Activated naive CD8-positive, alpha-beta T cell treated with anti-CD3 and anti-CD28 coated beads, Interleukin-2, amount 10 ng/mL, durations not matched to agents 7 days and 5 days (primary cell): Measurements from ENCODE around the gene ACER1. TPM values are rescaled to one million over a fixed set of nuclear protein-coding genes. Genes with fewer than 3 reads are reported as not detected.
A peak's percentile ranks its signal among the peaks of the same experiment; 100 is the strongest.
"Not testable (repeated sequence)": the region's sequence is repeated elsewhere in the genome, so short reads cannot be mapped to it uniquely, and the experiment has no call there.

ENCODE experiments used
- ATAC-seq: fragments of 150-1000 bp; cut with Tn5 transposase; one replicate; pipeline ENCODE4 v1.10.0; 2021; ENCODE audit warnings: low read depth, moderate library complexity
- POLR2A ChIA-PET: fragments of 350-600 bp; sonication (Branson Sonifier 250); formaldehyde crosslinking; loops from one replicate; lab custom pipeline; 2021; ENCODE audit warnings: antibody characterized with exemption; lab: Charles Lee
- DNase-seq: peaks from one replicate; pipeline ENCODE4 v3.0.0; 2021
- H3K27ac Mint-ChIP-seq: one replicate; pipeline ENCODE4 v1.8.0; 2022; ENCODE audit warnings: mild to moderate bottlenecking, mixed read lengths
- H3K27me3 Mint-ChIP-seq: one replicate; pipeline ENCODE4 v1.8.0; 2022; ENCODE audit warnings: mild to moderate bottlenecking, moderate library complexity, mixed read lengths
- H3K36me3 Mint-ChIP-seq: one replicate; pipeline ENCODE4 v1.8.0; 2021; ENCODE audit warnings: mild to moderate bottlenecking, mixed read lengths
- H3K4me1 Mint-ChIP-seq: one replicate; pipeline ENCODE4 v1.8.0; 2021; ENCODE audit warnings: mixed read lengths
- H3K4me3 Mint-ChIP-seq: one replicate; pipeline ENCODE4 v1.8.0; 2022; ENCODE audit warnings: mild to moderate bottlenecking, moderate library complexity, mixed read lengths
- H3K9me3 Mint-ChIP-seq: one replicate; pipeline ENCODE4 v1.8.0; 2021; ENCODE audit warnings: mixed read lengths
- total RNA-seq, 2 experiments: library from RNA; stranded (reverse); gene quantifications; one replicate each; pipeline ENCODE4 v1.2.3, GENCODE V29; 2021

Gene ACER1
- total RNA-seq, 2 experiments from 2014 or later = 0.54 to 0.55 TPM

DNA sequence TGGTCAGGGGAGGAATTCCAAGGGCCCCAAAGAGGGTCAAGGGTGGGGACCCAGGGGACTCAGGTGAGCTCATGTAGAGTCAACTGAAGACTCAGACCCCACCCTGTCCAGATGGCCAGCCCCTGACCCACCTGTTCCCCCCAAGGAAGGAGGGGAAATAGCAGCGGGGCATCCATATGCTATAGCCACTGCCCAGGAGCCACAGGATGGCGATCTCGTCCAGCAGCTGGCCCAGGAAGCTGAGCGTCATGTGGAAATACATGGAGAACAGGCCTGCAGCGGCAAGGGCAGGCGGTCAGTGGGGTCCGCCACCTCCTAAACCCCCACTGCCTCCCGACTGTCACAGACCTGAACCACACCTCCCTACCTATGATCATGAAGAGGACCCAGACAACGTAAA is 21.4 kb downstream of the ACER1 start:
- H3K4me1 Mint-ChIP-seq = no peaks in the 10 kb centered on the region
- ATAC-seq (no peak), DNase-seq (no peak)
- H3K36me3 Mint-ChIP-seq = peaks cover 1% of the 10 kb centered on the region
- H3K9me3 Mint-ChIP-seq = peaks cover 5% of the 10 kb centered on the region
- no peaks in the 10 kb centered on the region for H3K27me3 Mint-ChIP-seq
- no peak overlapping the region for H3K27ac Mint-ChIP-seq
- POLR2A ChIA-PET = no interaction called here
- no peak overlapping the region for H3K4me3 Mint-ChIP-seq

DNA sequence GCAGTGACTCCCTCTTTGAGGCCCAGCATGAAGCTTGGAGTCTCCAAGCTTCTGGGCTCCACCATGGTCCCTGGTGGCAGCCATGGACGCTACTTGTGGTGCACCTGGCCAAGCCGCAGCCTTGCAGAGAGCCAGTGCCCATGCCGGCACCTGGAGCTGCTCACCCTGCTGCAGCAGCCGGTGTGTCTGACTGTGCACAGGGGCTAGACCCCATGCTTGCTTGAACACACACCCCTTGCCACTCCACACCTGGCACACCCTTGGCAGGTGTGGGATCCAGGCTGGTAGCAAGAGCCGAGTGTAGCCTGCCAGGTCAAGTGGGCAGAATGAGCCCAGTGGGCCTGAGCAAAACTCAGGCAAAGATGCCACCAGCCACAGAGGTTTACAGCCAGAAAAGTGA is 35.0 kb downstream of the ACER1 start:
- POLR2A ChIA-PET = no interaction called here
- no peaks in the 10 kb centered on the region for H3K4me1 Mint-ChIP-seq
- H3K27me3 Mint-ChIP-seq = no peaks in the 10 kb centered on the region
- no peak overlapping the region for H3K27ac Mint-ChIP-seq
- DNase-seq = no peak
- no peaks in the 10 kb centered on the region for H3K36me3 Mint-ChIP-seq
- peaks cover 7% of the 10 kb centered on the region for H3K9me3 Mint-ChIP-seq
- H3K4me3 Mint-ChIP-seq = no peak overlapping the region
- no peak for ATAC-seq

DNA sequence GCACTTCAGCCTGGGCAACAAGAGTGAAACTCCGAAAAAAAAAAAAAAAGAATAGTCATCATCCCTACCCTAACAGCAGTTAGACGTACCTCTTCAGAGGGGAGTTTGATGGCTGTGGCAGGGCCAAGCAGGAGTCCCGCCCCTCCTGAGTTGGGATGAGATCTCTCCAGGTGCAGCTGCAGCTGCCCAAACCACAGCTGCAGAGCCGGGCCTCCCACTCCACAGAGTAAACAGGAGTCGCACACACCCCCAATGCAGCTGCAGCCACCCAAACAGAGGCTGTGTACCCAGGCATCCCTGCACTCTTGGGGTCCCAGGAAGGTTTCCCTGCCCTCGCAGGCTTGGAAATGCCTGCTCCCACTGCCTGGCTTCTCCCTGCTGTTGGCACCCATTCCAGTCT is 36.2 kb downstream of the ACER1 start:
- ATAC-seq (no peak), DNase-seq (no peak)
- POLR2A ChIA-PET = no interaction called here
- H3K4me1 Mint-ChIP-seq = no peaks in the 10 kb centered on the region
- peaks cover 2% of the 10 kb centered on the region for H3K27me3 Mint-ChIP-seq
- no peak overlapping the region for H3K27ac Mint-ChIP-seq
- no peaks in the 10 kb centered on the region for H3K36me3 Mint-ChIP-seq
- peaks cover 10% of the 10 kb centered on the region for H3K9me3 Mint-ChIP-seq
- no peak overlapping the region for H3K4me3 Mint-ChIP-seq

DNA sequence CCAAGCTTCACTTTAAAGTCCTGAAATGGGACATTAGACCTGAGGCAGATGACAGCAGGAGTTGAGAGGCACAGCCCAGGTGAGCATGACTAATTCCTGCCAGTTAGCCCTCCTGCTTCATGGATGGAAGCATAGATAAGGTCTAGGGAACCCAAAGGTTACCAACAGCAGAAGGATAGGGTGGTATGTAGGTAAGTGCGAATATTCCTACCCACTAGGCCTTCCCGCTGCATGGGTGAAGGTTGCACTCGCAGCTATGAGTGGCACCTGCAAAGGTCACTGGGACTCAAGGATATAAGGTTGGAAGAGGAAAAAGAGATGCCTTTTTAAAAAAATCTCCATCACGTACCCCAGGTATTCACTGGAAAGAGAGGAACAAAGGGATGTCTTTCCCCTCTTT is 41.4 kb downstream of the ACER1 start:
- Mint-ChIP-seq H3K4me3 (no peak overlapping the region), H3K27me3 (peaks cover 2% of the 10 kb centered on the region), H3K9me3 (peaks cover 33% of the 10 kb centered on the region), H3K27ac (no peak overlapping the region), H3K36me3 (peaks cover 2% of the 10 kb centered on the region), H3K4me1 (no peaks in the 10 kb centered on the region)
- DNase-seq = no peak
- POLR2A ChIA-PET = no interaction called here
- ATAC-seq = no peak

DNA sequence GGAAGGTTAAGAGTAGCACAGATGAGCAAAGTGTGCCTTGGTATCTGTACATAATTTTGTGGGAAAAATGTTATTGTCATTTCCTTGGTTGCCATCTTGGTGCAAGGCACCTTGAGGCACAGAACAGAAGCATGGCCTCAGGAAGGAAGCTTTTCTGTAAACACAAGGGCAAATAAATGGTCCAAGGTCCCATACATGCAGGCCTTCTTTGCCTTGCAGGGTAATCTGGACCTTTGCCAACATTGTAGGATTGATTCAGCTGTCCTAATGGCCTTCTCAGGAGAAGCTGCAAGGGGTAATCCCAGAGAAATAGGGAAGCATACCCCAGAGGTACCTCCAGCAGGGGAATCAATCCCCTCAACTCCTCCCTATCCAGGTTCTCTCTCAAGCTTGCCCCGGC is 44.7 kb downstream of the ACER1 start:
- DNase-seq (no peak), ATAC-seq (no peak)
- Mint-ChIP-seq H3K9me3 (peaks cover 26% of the 10 kb centered on the region), H3K36me3 (peaks cover 2% of the 10 kb centered on the region), H3K4me3 (no peak overlapping the region), H3K4me1 (no peaks in the 10 kb centered on the region), H3K27ac (no peak overlapping the region), H3K27me3 (peaks cover 2% of the 10 kb centered on the region)
- POLR2A ChIA-PET = no interaction called here

DNA sequence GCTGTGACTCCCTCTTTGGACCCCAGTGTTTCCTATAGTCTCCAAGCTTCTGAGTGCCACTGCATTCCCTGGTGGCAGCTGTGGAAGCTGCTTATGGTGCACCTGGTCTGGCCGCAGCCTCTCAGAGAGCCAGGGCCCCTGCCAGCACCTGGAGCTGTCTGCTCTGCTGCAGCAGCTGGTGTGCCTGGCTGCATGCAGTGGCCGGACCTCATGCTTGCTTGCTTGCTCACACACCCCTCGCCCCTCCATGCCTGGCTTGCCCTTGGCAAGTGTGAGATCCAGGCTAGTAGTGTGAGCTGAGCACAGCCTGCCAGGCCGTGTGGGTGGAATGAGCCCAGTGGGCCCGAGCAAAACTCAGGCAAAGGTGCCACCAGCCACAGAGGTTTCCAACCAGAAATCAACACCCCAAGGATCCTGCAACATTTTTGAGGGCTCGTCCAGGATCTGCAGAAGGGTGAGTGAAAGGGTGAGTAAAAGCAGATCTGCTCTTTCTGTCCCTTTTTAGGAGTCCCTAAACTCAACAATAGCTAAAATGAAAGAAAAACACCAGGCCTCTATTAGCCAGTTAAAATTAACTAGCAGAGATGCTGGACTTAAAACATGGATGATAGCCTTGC is 46.0 kb downstream of the ACER1 start:
- H3K27me3 Mint-ChIP-seq = peaks cover 4% of the 10 kb centered on the region
- POLR2A ChIA-PET = no interaction called here
- H3K9me3 Mint-ChIP-seq = peaks cover 24% of the 10 kb centered on the region
- H3K4me3 Mint-ChIP-seq = no peak overlapping the region
- no peak for DNase-seq
- no peaks in the 10 kb centered on the region for H3K4me1 Mint-ChIP-seq
- no peak overlapping the region for H3K27ac Mint-ChIP-seq
- peaks cover 2% of the 10 kb centered on the region for H3K36me3 Mint-ChIP-seq
- ATAC-seq = no peak

DNA sequence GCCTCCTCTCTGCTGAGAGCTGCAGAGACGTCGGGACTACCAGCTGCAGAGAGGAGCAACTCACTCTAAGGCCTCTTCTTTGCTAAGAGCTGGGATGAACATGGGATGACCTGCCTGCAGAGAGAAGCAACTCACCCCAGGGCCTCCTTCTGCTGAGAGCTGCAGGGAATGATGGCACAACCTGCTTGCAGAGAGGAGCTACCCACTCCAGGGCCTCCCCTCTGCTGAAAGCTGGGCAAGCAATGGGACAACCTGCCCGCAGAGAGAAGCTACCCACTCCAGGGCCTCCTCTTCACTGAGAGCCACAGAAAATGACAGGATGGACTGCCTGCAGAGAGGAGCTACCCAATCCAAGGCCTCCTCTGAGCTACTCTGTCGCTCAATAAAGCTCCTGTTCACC is 46.7 kb downstream of the ACER1 start:
- Mint-ChIP-seq H3K27me3 (peaks cover 4% of the 10 kb centered on the region), H3K36me3 (peaks cover 2% of the 10 kb centered on the region), H3K4me1 (no peaks in the 10 kb centered on the region), H3K9me3 (peaks cover 23% of the 10 kb centered on the region), H3K4me3 (no peak overlapping the region), H3K27ac (no peak overlapping the region)
- no peak for DNase-seq
- POLR2A ChIA-PET = no interaction called here
- ATAC-seq = no peak

DNA sequence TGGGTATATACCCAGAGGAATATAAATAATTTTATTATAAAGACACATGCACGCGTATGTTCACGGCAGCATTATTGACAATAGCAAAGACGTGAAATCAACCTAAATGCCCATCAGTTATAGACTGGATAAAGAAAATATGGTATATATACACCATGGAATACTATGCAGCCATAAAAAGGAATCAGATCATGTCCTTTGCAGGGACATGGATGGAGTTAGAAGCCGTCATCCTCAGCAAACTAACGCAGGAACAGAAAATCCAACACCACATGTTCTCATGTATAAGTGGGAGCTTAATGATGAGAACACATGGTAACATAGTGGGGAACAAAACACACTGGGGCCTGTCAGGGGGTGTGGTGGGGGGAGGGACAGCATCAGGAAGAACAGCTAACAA is 51.0 kb downstream of the ACER1 start:
- ATAC-seq, H3K9me3 Mint-ChIP-seq, DNase-seq, H3K4me3 Mint-ChIP-seq, POLR2A ChIA-PET, H3K36me3 Mint-ChIP-seq, H3K27me3 Mint-ChIP-seq, H3K27ac Mint-ChIP-seq: not testable (repeated sequence)
- H3K4me1 Mint-ChIP-seq = peaks cover 17% of the 10 kb centered on the region

DNA sequence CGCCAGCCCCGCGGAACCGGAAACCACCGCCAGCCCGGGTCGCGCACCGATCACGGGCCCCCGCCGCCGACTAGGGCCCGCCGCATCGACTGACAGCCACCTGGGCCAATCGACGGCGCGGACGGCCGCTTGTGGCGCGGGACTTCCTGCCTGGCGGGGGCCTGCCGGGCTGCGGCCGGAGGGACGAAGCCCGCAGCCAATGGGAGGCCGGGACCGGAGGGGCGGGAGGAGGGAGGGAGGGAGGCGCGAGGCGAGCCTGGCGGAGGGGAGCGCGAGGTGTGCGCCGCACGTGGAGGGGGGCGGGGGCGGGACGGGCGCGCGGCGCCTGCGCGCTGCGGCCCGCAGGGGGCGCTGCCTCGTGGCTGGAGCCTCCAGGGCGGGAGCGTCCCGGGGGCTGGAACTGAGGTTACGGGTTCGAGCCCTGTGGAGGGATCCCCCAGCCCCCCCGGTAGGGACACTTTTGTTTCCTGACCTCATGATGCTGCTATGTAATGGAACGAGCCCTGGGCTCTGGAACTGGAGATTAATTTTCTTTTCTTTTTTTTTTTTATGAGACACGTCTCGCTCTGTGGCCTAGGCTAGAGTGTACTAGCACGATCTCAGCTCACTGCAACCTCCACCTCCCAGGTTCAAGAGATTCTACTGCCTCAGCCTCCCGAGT is 53.4 kb downstream of the ACER1 start, which contains the start of gene MLLT1:
TSS of gene MLLT1 (minus strand) at position 45 of the 661 bp plus-strand sequence. CDS start 191 bp downstream, outside the sequence.
- peak; percentile 97 for DNase-seq
- H3K4me3 Mint-ChIP-seq = peak within 1 kb of the TSS; percentile 98
- peaks cover 4% of the 10 kb centered on the region for H3K9me3 Mint-ChIP-seq
- H3K27ac Mint-ChIP-seq = peak within 1 kb of the TSS; percentile 93
- peaks cover 10% of the 10 kb centered on the region for H3K36me3 Mint-ChIP-seq
- ATAC-seq = peak; percentile 97
- H3K27me3 Mint-ChIP-seq = peaks cover 7% of the 10 kb centered on the region
- POLR2A ChIA-PET = interaction anchor here (0.7 kb wide), 1 partner anchor 27 kb away, joined by 4 read pairs; no protein-coding TSS in a partner anchor
- peaks cover 23% of the 10 kb centered on the region for H3K4me1 Mint-ChIP-seq

DNA sequence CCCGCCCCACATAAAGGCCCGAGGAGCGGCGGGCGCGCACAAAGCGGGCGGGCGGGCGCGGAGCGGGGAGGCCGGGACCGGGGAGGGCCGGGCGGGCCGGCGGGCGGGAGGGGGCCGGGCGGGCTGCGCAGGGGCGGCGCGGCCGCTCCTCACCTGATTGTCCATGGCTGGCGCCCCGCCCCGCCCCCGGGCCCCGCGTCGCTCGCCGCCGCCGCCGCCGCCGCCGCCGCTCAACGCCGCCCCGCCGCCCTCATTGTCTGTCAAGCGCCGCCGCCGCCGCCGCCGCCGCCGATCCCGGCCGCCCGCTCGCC is 53.8 kb downstream of the ACER1 start:
- H3K4me3 Mint-ChIP-seq = no peak overlapping the region
- POLR2A ChIA-PET = no interaction called here

DNA sequence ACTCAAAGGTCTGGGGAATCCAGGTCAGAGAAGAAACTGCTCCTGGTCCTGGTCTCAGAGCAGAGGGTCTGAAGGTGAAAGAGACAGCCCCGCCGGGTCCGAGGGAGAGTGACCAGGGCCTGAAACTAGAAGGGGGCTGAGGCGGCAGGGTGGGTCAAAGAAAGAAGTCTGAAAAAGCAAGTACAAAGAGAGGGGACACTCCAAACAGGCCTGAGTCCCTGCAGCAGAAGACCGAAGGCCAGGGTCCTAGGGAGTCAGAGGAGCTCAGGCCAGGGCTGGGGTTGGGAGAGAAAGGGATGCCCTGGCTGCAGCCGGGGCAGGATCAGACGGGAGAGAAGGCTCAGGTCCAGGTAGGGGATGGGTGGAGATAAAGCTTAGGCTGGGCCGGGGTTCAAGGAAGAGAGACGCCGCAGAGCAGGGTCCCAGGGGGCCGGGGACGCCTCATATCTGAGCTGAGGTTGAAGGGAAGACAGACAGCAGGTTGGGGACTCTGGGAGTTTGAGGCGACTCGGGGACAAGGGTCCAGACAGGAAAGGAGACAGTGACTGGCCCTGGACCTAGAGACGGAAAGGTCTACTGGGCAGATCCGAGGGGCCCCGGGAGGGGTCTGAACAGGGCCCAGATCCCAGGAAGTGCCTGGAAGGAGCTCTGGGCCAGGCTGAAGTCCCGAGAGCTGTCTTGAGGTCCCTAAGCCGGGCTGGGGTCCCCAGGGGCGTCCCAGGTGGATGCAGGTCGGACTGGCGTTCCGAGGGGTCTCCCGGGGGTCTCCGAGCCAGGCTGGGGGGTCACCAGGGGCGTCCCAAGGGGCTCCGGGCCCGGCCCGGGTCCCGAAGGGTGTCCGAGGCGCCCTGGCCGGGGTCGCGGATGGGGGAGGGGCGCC is 54.4 kb downstream of the ACER1 start:
- peak overlapping the region; percentile 93 for H3K27ac Mint-ChIP-seq
- peaks cover 10% of the 10 kb centered on the region for H3K36me3 Mint-ChIP-seq
- H3K4me3 Mint-ChIP-seq = peak overlapping the region; percentile 98
- H3K4me1 Mint-ChIP-seq = peaks cover 23% of the 10 kb centered on the region
- DNase-seq (peak; percentile 52), ATAC-seq (no peak)
- POLR2A ChIA-PET = no interaction called here
- peaks cover 7% of the 10 kb centered on the region for H3K27me3 Mint-ChIP-seq
- peaks cover 4% of the 10 kb centered on the region for H3K9me3 Mint-ChIP-seq

More for the DNA sequence above, 53.8 kb downstream of the ACER1 start:
- peaks cover 4% of the 10 kb centered on the region for H3K9me3 Mint-ChIP-seq
- DNase-seq = no peak
- H3K4me1 Mint-ChIP-seq = peaks cover 23% of the 10 kb centered on the region
- peaks cover 10% of the 10 kb centered on the region for H3K36me3 Mint-ChIP-seq
- H3K27me3 Mint-ChIP-seq = peaks cover 7% of the 10 kb centered on the region
- H3K27ac Mint-ChIP-seq = no peak overlapping the region
- ATAC-seq = peak; percentile 45

DNA sequence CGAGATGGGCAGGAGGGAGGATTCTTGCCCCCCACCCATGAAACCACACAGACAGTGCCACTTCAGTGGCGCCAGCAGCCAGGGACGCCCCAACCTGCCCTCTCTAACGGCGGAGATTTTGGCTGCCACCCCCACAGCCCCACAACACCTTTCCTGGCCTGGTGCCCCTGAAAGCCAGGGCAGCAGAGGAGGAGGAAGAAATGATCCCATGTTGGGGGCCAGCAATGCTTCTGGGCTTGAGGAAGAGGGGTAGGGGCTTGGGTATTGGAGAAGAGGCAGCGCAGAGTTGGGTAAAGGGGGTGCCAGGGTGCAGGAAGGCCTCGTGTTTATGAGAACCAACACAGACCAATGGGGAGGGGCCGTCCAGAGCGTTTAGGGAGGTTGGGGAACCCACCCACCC is 55.4 kb downstream of the ACER1 start:
- ATAC-seq = no peak

DNA sequence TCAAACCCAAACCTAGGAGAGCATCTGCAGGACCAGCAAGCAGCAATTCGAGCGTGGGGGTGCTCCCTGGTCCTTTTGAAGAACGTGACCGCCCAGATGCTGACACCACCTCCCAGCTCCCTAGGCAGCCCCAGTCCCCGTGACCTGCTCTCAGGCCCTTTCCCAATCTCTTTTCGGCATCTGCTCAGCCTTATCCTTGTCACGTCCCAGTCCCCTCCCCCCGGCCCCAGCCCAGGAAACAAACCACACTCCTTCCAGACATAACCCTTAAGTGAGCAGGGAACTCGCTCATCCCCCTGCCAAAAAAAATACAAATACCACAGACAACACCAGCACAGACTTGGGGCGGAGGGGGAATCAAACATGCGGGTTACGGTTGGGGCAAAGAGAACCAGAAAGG is 57.0 kb downstream of the ACER1 start:
- H3K4me1 Mint-ChIP-seq = peaks cover 29% of the 10 kb centered on the region
- no peak overlapping the region for H3K27ac Mint-ChIP-seq
- DNase-seq (no peak), ATAC-seq (no peak)
- peaks cover under 1% of the 10 kb centered on the region for H3K27me3 Mint-ChIP-seq
- POLR2A ChIA-PET = interaction anchor here (0.8 kb wide), 1 partner anchor 58 kb away, joined by 3 read pairs; no protein-coding TSS in a partner anchor
- no peaks in the 10 kb centered on the region for H3K9me3 Mint-ChIP-seq
- peaks cover 10% of the 10 kb centered on the region for H3K36me3 Mint-ChIP-seq
- H3K4me3 Mint-ChIP-seq = no peak overlapping the region

More for the DNA sequence above, 55.4 kb downstream of the ACER1 start:
- POLR2A ChIA-PET = no interaction called here
- Mint-ChIP-seq H3K36me3 (peaks cover 10% of the 10 kb centered on the region), H3K27me3 (peaks cover 6% of the 10 kb centered on the region), H3K9me3 (peaks cover 4% of the 10 kb centered on the region), H3K4me1 (peaks cover 23% of the 10 kb centered on the region), H3K4me3 (peak overlapping the region; percentile 98), H3K27ac (peak overlapping the region; percentile 93)
- DNase-seq = no peak
